ENCODE results near the gene ZNF530. TPM values are rescaled to one million over a fixed set of nuclear protein-coding genes. Genes with fewer than 3 reads are reported as not detected.

Gene ZNF530
- total RNA-seq, 2 donors from 2014 or later: 1.2 to 4.1 TPM

- TF ChIP-seq CTCF (IDR thresholded peaks at IDR 0.05): no peak
- Histone ChIP-seq H3K9ac (ENCODE audit: low read depth in 2 of 2, low read length in 2 of 2) (peak within 1 kb of the TSS; percentile 66 to 76), H3K9me3 (peaks cover 4% of the 10 kb centered on the region), H3K36me3 (no peaks in the 10 kb centered on the region), H3K27me3 (no peaks in the 10 kb centered on the region), H3K27ac (no peak within 1 kb of the TSS), H3K4me1 (no peaks in the 10 kb centered on the region), H3K4me3 (peak within 1 kb of the TSS; percentile 83)
- DNase-seq: peak; percentile 92
- intact Hi-C loops (cut with DNase I): no loop called here
Observed at GRCh38 chr19:57559404-57560025, 40.2 kb upstream of the ZNF530 start, which contains the start of gene ZNF550. TSS of gene ZNF550 (minus strand) at chr19:57559863. CDS start at chr19:57559682, 181 bp downstream.

GRCh38 chr19:57560049-57560491 is 39.6 kb upstream of the ZNF530 start:
- Histone ChIP-seq H3K9me3 (peaks cover 4% of the 10 kb centered on the region), H3K27ac (no peak overlapping the region), H3K4me1 (no peaks in the 10 kb centered on the region), H3K9ac (ENCODE audit: low read depth in 2 of 2, low read length in 2 of 2) (peak overlapping the region in 1 of 2 donors; percentile 76), H3K4me3 (peak overlapping the region; percentile 83), H3K27me3 (no peaks in the 10 kb centered on the region), H3K36me3 (no peaks in the 10 kb centered on the region)
- intact Hi-C loops (cut with DNase I): no loop called here
- no peak for DNase-seq
- no peak for TF ChIP-seq CTCF (IDR thresholded peaks at IDR 0.05)

- no peak overlapping the region for H3K9ac ChIP-seq (ENCODE audit: low read depth in 2 of 2, low read length in 2 of 2)
- H3K27me3 ChIP-seq: no peaks in the 10 kb centered on the region
- H3K27ac ChIP-seq: no peak overlapping the region
- no peak for TF ChIP-seq CTCF (IDR thresholded peaks at IDR 0.05)
- H3K4me3 ChIP-seq: no peak overlapping the region
- H3K36me3 ChIP-seq: no peaks in the 10 kb centered on the region
- DNase-seq: no peak
- no peaks in the 10 kb centered on the region for H3K4me1 ChIP-seq
- H3K9me3 ChIP-seq: peaks cover 3% of the 10 kb centered on the region
- intact Hi-C loops (cut with DNase I): no loop called here
Observed at GRCh38 chr19:57563547-57563946, 36.1 kb upstream of the ZNF530 start.

DNA sequence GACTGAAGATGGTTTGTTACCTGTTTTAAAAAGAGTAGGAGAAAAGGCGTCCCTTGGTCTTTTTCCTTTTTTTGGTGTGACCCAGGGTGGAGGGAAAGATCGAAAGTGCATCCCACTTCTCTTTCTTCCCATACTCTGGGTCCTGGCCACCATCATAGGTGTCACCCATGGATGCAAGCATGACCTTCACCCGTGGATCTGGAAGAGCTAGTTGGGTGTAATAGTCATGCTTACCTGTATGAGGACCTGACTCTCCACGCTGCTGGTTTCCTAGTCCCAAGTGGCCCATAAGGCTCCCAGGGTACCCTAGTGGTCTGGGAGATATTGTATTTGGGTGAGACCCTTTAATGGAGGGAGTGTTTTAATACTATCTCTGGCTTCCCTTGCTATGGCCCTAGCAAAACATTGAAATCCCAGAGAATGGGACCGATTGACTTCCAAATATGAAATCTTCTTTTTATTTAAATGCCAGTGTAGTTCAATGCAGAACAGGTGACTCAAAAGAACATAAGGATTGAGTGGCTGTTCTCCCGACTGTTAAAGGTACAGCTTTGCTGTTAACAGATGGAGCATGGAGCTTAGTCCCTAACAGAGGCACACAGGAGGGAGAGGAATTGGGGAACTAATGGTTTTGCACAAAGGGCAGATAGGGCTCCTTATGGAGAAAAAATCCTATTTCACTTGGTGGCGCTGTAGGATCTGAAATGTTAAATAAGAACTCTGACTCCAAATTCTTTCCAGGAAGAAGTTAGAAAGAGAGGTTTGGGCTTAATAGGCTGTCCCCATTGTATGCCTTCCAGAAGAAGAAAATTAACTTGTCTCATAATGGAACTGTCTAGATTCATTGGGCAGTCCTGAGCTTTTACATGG is 33.1 kb upstream of the ZNF530 start:
- intact Hi-C loops (cut with DNase I): no loop called here
- no peaks in the 10 kb centered on the region for H3K27me3 ChIP-seq
- no peaks in the 10 kb centered on the region for H3K36me3 ChIP-seq
- no peak overlapping the region for H3K27ac ChIP-seq
- TF ChIP-seq CTCF (IDR thresholded peaks at IDR 0.05): no peak
- no peak overlapping the region for H3K9ac ChIP-seq (ENCODE audit: low read depth in 2 of 2, low read length in 2 of 2)
- no peak overlapping the region for H3K4me3 ChIP-seq
- no peak for DNase-seq
- H3K4me1 ChIP-seq: no peaks in the 10 kb centered on the region
- H3K9me3 ChIP-seq: peaks cover 12% of the 10 kb centered on the region

- intact Hi-C loops (cut with DNase I): no loop called here
- H3K9ac ChIP-seq (ENCODE audit: low read depth in 2 of 2, low read length in 2 of 2): no peak overlapping the region
- H3K36me3 ChIP-seq: peaks cover 23% of the 10 kb centered on the region
- no peak for TF ChIP-seq CTCF (IDR thresholded peaks at IDR 0.05)
- DNase-seq: no peak
- no peak overlapping the region for H3K27ac ChIP-seq
- peaks cover 23% of the 10 kb centered on the region for H3K9me3 ChIP-seq
- H3K27me3 ChIP-seq: no peaks in the 10 kb centered on the region
- H3K4me1 ChIP-seq: no peaks in the 10 kb centered on the region
- no peak overlapping the region for H3K4me3 ChIP-seq
Observed at GRCh38 chr19:57570707-57571106, 29.0 kb upstream of the ZNF530 start.
